HG02571 (cell line): ENCODE data around the gene RPS15A.
"Not testable (repeated sequence)": the region's sequence is repeated elsewhere in the genome, so short reads cannot be mapped to it uniquely, and the experiment has no call there.

Experiments
- ATAC-seq: cut with Tn5 transposase; IDR thresholded peaks from one replicate; pipeline ENCODE4 v1.9.1; 2021; ENCODE audit warnings: mild to moderate bottlenecking, moderate library complexity; ENCODE audit not compliant: unreplicated experiment

RPS15A gene

GRCh38 chr16:18797746-18798145, 7.6 kb upstream of the RPS15A start:
- no peak for ATAC-seq

- no peak for ATAC-seq
Measured at GRCh38 chr16:18796377-18796776, 6.2 kb upstream of the RPS15A start.

- no peak for ATAC-seq
Measured at GRCh38 chr16:18792836-18793433, 2.8 kb upstream of the RPS15A start.

GRCh38 chr16:18789515-18789849, 652 bp downstream of the RPS15A start:
- ATAC-seq: no peak

- no peak for ATAC-seq
Measured at GRCh38 chr16:18788828-18789514, 1.2 kb downstream of the RPS15A start.

- no peak for ATAC-seq
Measured at GRCh38 chr16:18784917-18785623, 5.1 kb downstream of the RPS15A start.

GRCh38 chr16:18783430-18784341, 6.4 kb downstream of the RPS15A start:
- ATAC-seq: no peak

GRCh38 chr16:18782697-18783429, 7.3 kb downstream of the RPS15A start:
- no peak for ATAC-seq

GRCh38 chr16:18781232-18781631, 8.9 kb downstream of the RPS15A start:
- not testable (repeated sequence) for ATAC-seq

GRCh38 chr16:18780460-18781026, 9.6 kb downstream of the RPS15A start:
- not testable (repeated sequence) for ATAC-seq

GRCh38 chr16:18777664-18778063, 12.5 kb downstream of the RPS15A start:
- not testable (repeated sequence) for ATAC-seq

- not testable (repeated sequence) for ATAC-seq
Measured at GRCh38 chr16:18776334-18776733, 13.8 kb downstream of the RPS15A start.

GRCh38 chr16:18774651-18775050, 15.5 kb downstream of the RPS15A start:
- ATAC-seq: not testable (repeated sequence)

- not testable (repeated sequence) for ATAC-seq
Measured at GRCh38 chr16:18772171-18772570, 18.0 kb downstream of the RPS15A start.

GRCh38 chr16:18770336-18770962, 19.7 kb downstream of the RPS15A start:
- ATAC-seq: not testable (repeated sequence)

- peak; percentile 58 for ATAC-seq
Measured at GRCh38 chr16:18767217-18767616, 22.9 kb downstream of the RPS15A start.

GRCh38 chr16:18762713-18763112, 27.4 kb downstream of the RPS15A start:
- ATAC-seq: not testable (repeated sequence)

- peak; percentile 47 for ATAC-seq
Measured at GRCh38 chr16:18759598-18760520, 30.3 kb downstream of the RPS15A start.
